Peyer's patch (tissue), 4 donors: ENCODE measurements around the gene TNS3. TPM values are rescaled to one million over a fixed set of nuclear protein-coding genes. Genes with fewer than 3 reads are reported as not detected.
A peak's percentile ranks its signal among the peaks of the same experiment; 100 is the strongest.
"Not testable (repeated sequence)": the region's sequence is repeated elsewhere in the genome, so short reads cannot be mapped to it uniquely, and the experiment has no call there.

Experiments used
- DNase-seq, 3 donors: peaks; one replicate each; pipeline ENCODE4 v3.0.0-alpha.2; 2017 to 2019
- H3K27ac ChIP-seq, 4 donors: fragments of 200-600 bp; sonication (generic); one replicate each; pipeline ENCODE4 v1.5.1; 2016 to 2019
- H3K27me3 ChIP-seq, 2 donors: fragments of 200-600 bp; sonication (generic); one replicate each; pipeline ENCODE4 v1.5.1; 2019
- H3K36me3 ChIP-seq, 3 donors: fragments of 200-600 bp; sonication (generic); one replicate each; pipeline ENCODE4 v1.5.1; 2016 to 2019
- H3K4me1 ChIP-seq, 4 donors: fragments of 200-600 bp; sonication (generic); one replicate each; pipeline ENCODE4 v1.5.1; 2016 to 2019
- H3K4me3 ChIP-seq, 4 donors: fragments of 200-600 bp; sonication (generic); 1 replicate in 3 of 4; 2 replicates in 1 of 4; pipeline ENCODE4 v1.5.1; 2016 to 2019; ENCODE audit warnings: mild to moderate bottlenecking in 1 of 4
- H3K9me3 ChIP-seq, 4 donors: fragments of 200-600 bp; sonication (generic); one replicate each; pipeline ENCODE4 v1.5.1; 2016 to 2019; ENCODE audit warnings: mild to moderate bottlenecking in 1 of 4
- CTCF ChIP-seq, 6 experiments: fragments of 450-650 bp in 4 of 6; fragments of 200-600 bp in 2 of 6; sonication (generic) in 1 of 6; IDR thresholded peaks; one replicate each; pipeline ENCODE4 v1.5.1; 2017 to 2019; ENCODE audit warnings: antibody characterized with exemption in 6 of 6, mild to moderate bottlenecking in 3 of 6, moderate library complexity in 1 of 6
- POLR2A ChIP-seq, 2 donors: fragments of 450-650 bp; IDR thresholded peaks; one replicate each; pipeline ENCODE4 v1.5.1; 2017; ENCODE audit warnings: antibody characterized with exemption in 2 of 2, mild to moderate bottlenecking in 2 of 2, moderate library complexity in 2 of 2
- total RNA-seq, 4 donors: library from RNA; depleted of rRNA; stranded (reverse); fragments of >200 nt; gene quantifications; one replicate each; pipeline ENCODE4 v1.1.0, GENCODE V29; 2016

The TNS3 gene
- total RNA-seq, 4 donors from 2014 or later = 79.5 to 157 (median 112) TPM

- peak in 1 of 3 donors; percentile 26 for DNase-seq
- no peak for TF ChIP-seq POLR2A (IDR thresholded peaks at IDR 0.05)
- TF ChIP-seq CTCF (IDR thresholded peaks at IDR 0.05) = no peak
- Histone ChIP-seq H3K36me3 (no peaks in the 10 kb centered on the region), H3K27ac (no peak overlapping the region), H3K9me3 (no peaks in the 10 kb centered on the region), H3K27me3 (no peaks in the 10 kb centered on the region), H3K4me1 (peaks cover 0 to 7% (median 0%) of the 10 kb centered on the region in 4 donors), H3K4me3 (no peak overlapping the region)
These were observed 317.8 kb downstream of the TNS3 start for GRCh38 chr7:47264021-47264651.

GRCh38 chr7:47262881-47263280 lies 319.0 kb downstream of the TNS3 start:
- peak in 1 of 3 donors; percentile 18 for DNase-seq
- Histone ChIP-seq H3K4me3 (no peak overlapping the region), H3K36me3 (no peaks in the 10 kb centered on the region), H3K9me3 (no peaks in the 10 kb centered on the region), H3K4me1 (peaks cover 0 to 7% (median 0%) of the 10 kb centered on the region in 4 donors), H3K27me3 (no peaks in the 10 kb centered on the region), H3K27ac (no peak overlapping the region)
- no peak for TF ChIP-seq CTCF (IDR thresholded peaks at IDR 0.05)
- no peak for TF ChIP-seq POLR2A (IDR thresholded peaks at IDR 0.05)

- peak in 1 of 3 donors; percentile 14 for DNase-seq
- H3K4me1 ChIP-seq, H3K9me3 ChIP-seq, H3K4me3 ChIP-seq, H3K36me3 ChIP-seq, H3K27ac ChIP-seq, H3K27me3 ChIP-seq: not testable (repeated sequence)
These were observed 319.8 kb downstream of the TNS3 start for GRCh38 chr7:47262160-47262559.

- H3K4me3 ChIP-seq = no peak overlapping the region
- no peaks in the 10 kb centered on the region for H3K9me3 ChIP-seq
- no peaks in the 10 kb centered on the region for H3K4me1 ChIP-seq
- no peak for DNase-seq
- H3K27me3 ChIP-seq = no peaks in the 10 kb centered on the region
- no peak overlapping the region for H3K27ac ChIP-seq
- no peaks in the 10 kb centered on the region for H3K36me3 ChIP-seq
- TF ChIP-seq CTCF (IDR thresholded peaks at IDR 0.05) (no peak), POLR2A (IDR thresholded peaks at IDR 0.05) (no peak)
These were observed 321.6 kb downstream of the TNS3 start for GRCh38 chr7:47260270-47260669.

GRCh38 chr7:47259682-47260081 lies 322.2 kb downstream of the TNS3 start:
- Histone ChIP-seq H3K9me3 (no peaks in the 10 kb centered on the region), H3K36me3 (no peaks in the 10 kb centered on the region), H3K27me3 (no peaks in the 10 kb centered on the region), H3K4me1 (peaks cover 0 to 5% (median 4%) of the 10 kb centered on the region in 4 donors), H3K27ac (no peak overlapping the region), H3K4me3 (no peak overlapping the region)
- TF ChIP-seq POLR2A (IDR thresholded peaks at IDR 0.05) = no peak
- DNase-seq = no peak

- peak in 1 of 3 donors; percentile 49 for DNase-seq
- TF ChIP-seq POLR2A (IDR thresholded peaks at IDR 0.05) (no peak), CTCF (IDR thresholded peaks at IDR 0.05) (no peak)
- Histone ChIP-seq H3K27me3 (no peaks in the 10 kb centered on the region), H3K4me1 (peaks cover 0 to 7% (median 5%) of the 10 kb centered on the region in 4 donors), H3K27ac (no peak overlapping the region), H3K9me3 (no peaks in the 10 kb centered on the region), H3K4me3 (no peak overlapping the region), H3K36me3 (no peaks in the 10 kb centered on the region)
These were observed 323.1 kb downstream of the TNS3 start for GRCh38 chr7:47258798-47259197.

- DNase-seq = peak in 1 of 3 donors; percentile 22
- H3K4me1 ChIP-seq = peaks cover 0 to 7% (median 5%) of the 10 kb centered on the region in 4 donors
- H3K27ac ChIP-seq = no peak overlapping the region
- no peaks in the 10 kb centered on the region for H3K36me3 ChIP-seq
- no peak for TF ChIP-seq POLR2A (IDR thresholded peaks at IDR 0.05)
- no peak for TF ChIP-seq CTCF (IDR thresholded peaks at IDR 0.05)
- H3K27me3 ChIP-seq = no peaks in the 10 kb centered on the region
- H3K9me3 ChIP-seq = no peaks in the 10 kb centered on the region
- no peak overlapping the region for H3K4me3 ChIP-seq
These were observed 325.9 kb downstream of the TNS3 start for GRCh38 chr7:47256016-47256415.
